Endothelial cell of umbilical vein (primary cell): ENCODE measurements around the gene WDR38. TPM values are rescaled to one million over a fixed set of nuclear protein-coding genes. Genes with fewer than 3 reads are reported as not detected.
A peak's percentile ranks its signal among the peaks of the same experiment; 100 is the strongest.

Source experiments
- BruUV-seq: library from RNA; stranded (reverse); fragments of 400-500 nt; replicated peaks from 2 replicates; lab custom pipeline; 2021; lab: Mats Ljungman, UMichigan
- CTCF ChIA-PET: fragments of 300-600, 350-600 bp; sonication (Branson Sonifier 250); formaldehyde crosslinking; loops from one replicate; lab custom pipeline; 2021; ENCODE audit warnings: antibody characterized with exemption, inconsistent platforms; lab: Charles Lee
- POLR2A ChIA-PET: fragments of 300-600, 350-600 bp; sonication (Branson Sonifier 250); formaldehyde crosslinking; loops from one replicate; lab custom pipeline; 2021; ENCODE audit warnings: antibody characterized with exemption, inconsistent platforms; lab: Charles Lee
- DNase-seq: peaks from one replicate; pipeline ENCODE4 v3.0.0-alpha.2; 2011; ENCODE audit warnings: low read depth, low spot score
- FAIRE-seq: peaks from 2 replicates; lab custom pipeline; 2011; peaks lifted over from hg19 to GRCh38; lab: Jason Lieb, UNC
- H2AFZ ChIP-seq: 2 replicates; pipeline ENCODE4 v1.6.0; 2012; ENCODE audit warnings: low read depth, low read length, control low read depth, inconsistent platforms
- H3K27ac ChIP-seq: 2 replicates; pipeline ENCODE4 v1.5.1; 2011; ENCODE audit warnings: low read depth, mild to moderate bottlenecking, control low read depth, low read length, moderate library complexity; ENCODE audit not compliant: insufficient read depth
- H3K27me3 ChIP-seq, 2 experiments: 2 replicates each; pipeline versions ENCODE4 v1.6.0 to v1.6.1; 2011; ENCODE audit warnings: low read length in 2 of 2, mixed read lengths in 1 of 2; ENCODE audit not compliant: control insufficient read depth in 2 of 2, insufficient read depth in 2 of 2
- H3K36me3 ChIP-seq, 2 experiments: 2 replicates in 1 of 2; 3 replicates in 1 of 2; pipeline ENCODE4 v1.5.1; 2011; ENCODE audit warnings: low read length in 2 of 2, mild to moderate bottlenecking in 1 of 2, moderate library complexity in 1 of 2; ENCODE audit not compliant: control insufficient read depth in 2 of 2, insufficient read depth in 2 of 2; ENCODE audit errors: extremely low read depth in 1 of 2
- H3K4me1 ChIP-seq: 3 replicates; pipeline ENCODE4 v1.5.1; 2011; ENCODE audit warnings: mild to moderate bottlenecking, low read length; ENCODE audit not compliant: control insufficient read depth, insufficient read depth; ENCODE audit errors: extremely low read depth
- H3K4me2 ChIP-seq: 2 replicates; pipeline ENCODE4 v1.6.1; 2011; ENCODE audit warnings: low read length, control low read depth, mixed read lengths; ENCODE audit not compliant: insufficient read depth
- H3K4me3 ChIP-seq, 3 experiments: fragments of 200-600 bp in 1 of 3; sonication (generic), shearing (Covaris generic) in 1 of 3; replicated peaks in 1 of 3; 2 replicates each; pipeline ENCODE4 v1.5.1; 2011 to 2016; ENCODE audit warnings: control low read depth in 3 of 3, low read length in 3 of 3, mild to moderate bottlenecking in 2 of 3, inconsistent platforms in 1 of 3, low read depth in 1 of 3, moderate library complexity in 1 of 3; ENCODE audit not compliant: insufficient read depth in 1 of 3
- H3K79me2 ChIP-seq: 2 replicates; pipeline ENCODE4 v1.6.0; 2012; ENCODE audit warnings: low read length, inconsistent platforms; ENCODE audit not compliant: control insufficient read depth, insufficient read depth
- H3K9ac ChIP-seq: replicated peaks from 2 replicates; pipeline ENCODE3; 2011; ENCODE audit warnings: low read length, control low read depth; ENCODE audit not compliant: insufficient read depth; ENCODE audit errors: extremely low read depth
- H3K9me1 ChIP-seq: replicated peaks from 3 replicates; pipeline ENCODE4 v1.6.0; 2011; ENCODE audit warnings: mild to moderate bottlenecking, low read length; ENCODE audit not compliant: control insufficient read depth, insufficient read depth; ENCODE audit errors: extremely low read depth
- H3K9me3 ChIP-seq: replicated peaks from 2 replicates; pipeline ENCODE4 v1.5.1; 2012; ENCODE audit warnings: low read length, inconsistent platforms; ENCODE audit not compliant: control insufficient read depth, insufficient read depth
- H4K20me1 ChIP-seq: replicated peaks from 2 replicates; pipeline ENCODE3; 2011; ENCODE audit warnings: mild to moderate bottlenecking, low read length; ENCODE audit not compliant: control insufficient read depth, insufficient read depth; ENCODE audit errors: extremely low read depth
- CTCF ChIP-seq, 2 donors: IDR thresholded peaks; 1 replicate in 1 of 2; 2 replicates in 1 of 2; pipeline ENCODE4 v1.5.1; 2011; ENCODE audit warnings: low read length in 2 of 2, mild to moderate bottlenecking in 2 of 2, moderate library complexity in 2 of 2, control low read depth in 1 of 2, inconsistent platforms in 1 of 2, low read depth in 1 of 2; ENCODE audit not compliant: insufficient read depth in 1 of 2; ENCODE audit errors: extremely low read depth in 1 of 2
- EZH2 ChIP-seq: IDR thresholded peaks from 2 replicates; pipeline ENCODE4 v1.6.1; 2012; ENCODE audit warnings: borderline replicate concordance, low read depth, mild to moderate bottlenecking, moderate library complexity, low read length, inconsistent platforms; ENCODE audit not compliant: severe bottlenecking
- FOS ChIP-seq: IDR thresholded peaks from 2 replicates; pipeline ENCODE4 v1.6.1; 2011; ENCODE audit warnings: mild to moderate bottlenecking, low read length, moderate library complexity, borderline replicate concordance; ENCODE audit not compliant: insufficient read depth
- GATA2 ChIP-seq: IDR thresholded peaks from 2 replicates; pipeline ENCODE4 v1.7.0; 2011; ENCODE audit warnings: low read depth, mild to moderate bottlenecking, moderate library complexity, mixed read lengths, low read length; ENCODE audit not compliant: insufficient read length, insufficient read depth
- JUN ChIP-seq: IDR thresholded peaks from 2 replicates; pipeline ENCODE4 v1.6.1; 2011; ENCODE audit warnings: borderline replicate concordance, low read depth; ENCODE audit not compliant: insufficient read length, insufficient read depth
- MAX ChIP-seq: IDR thresholded peaks from 2 replicates; pipeline ENCODE4 v1.6.1; 2011; ENCODE audit not compliant: insufficient read depth, insufficient read length
- MYC ChIP-seq: IDR thresholded peaks from one replicate; pipeline ENCODE4 v1.6.1; 2011; ENCODE audit warnings: mild to moderate bottlenecking, low read depth, low read length
- POLR2A ChIP-seq: IDR thresholded peaks from 2 replicates; pipeline ENCODE4 v1.6.1; 2012; ENCODE audit warnings: low read depth, mild to moderate bottlenecking, control low read depth, low read length
- POLR2AphosphoS5 ChIP-seq: IDR thresholded peaks from 2 replicates; pipeline ENCODE4 v1.6.1; 2012; ENCODE audit warnings: low read depth, mild to moderate bottlenecking, control low read depth, low read length, moderate library complexity; ENCODE audit not compliant: insufficient read depth
- dilution Hi-C: fragments of 300-500 bp; cut with MboI; formaldehyde crosslinking; loops from one replicate; pipeline ENCODE4 v1.15.0; 2019; ENCODE audit warnings: low sequenced_read_pairs; ENCODE audit not compliant: extremely low pct_ligation_motif_present
- intact Hi-C: fragments of 100-400 bp; cut with micrococcal nuclease; formaldehyde crosslinking; loops from one replicate; pipeline ENCODE4 v1.10.0; 2022
- polyA plus RNA-seq, 4 experiments: library from polyadenylated mRNA; depleted of rRNA in 3 of 4; stranded (reverse) in 3 of 4; unstranded in 1 of 4; fragments of >200 nt; gene quantifications; 2 replicates each; pipeline versions ENCODE4 v1.2.1 to v1.2.3, GENCODE V29; 2011 to 2012; ENCODE audit warnings: missing spikeins in 1 of 4
- total RNA-seq: library from RNA; stranded (reverse); gene quantifications from 2 replicates; pipeline ENCODE4 v1.2.3, GENCODE V29; 2021

Gene WDR38
- total and polyA plus RNA-seq, 2 donors (not counting 3 experiments of a cell fraction or from before 2014, with no cell fraction given): not detected

- Histone ChIP-seq H3K4me1 (peaks cover 22% of the 10 kb centered on the region), H3K9ac (peak overlapping the region; percentile 82), H3K4me3 (peak overlapping the region; percentile 64 to 66 (median 64)), H3K4me2 (peak overlapping the region; percentile 99), H2AFZ (no peak overlapping the region), H3K36me3 (peaks cover 18 to 39% of the 10 kb centered on the region in 2 experiments), H3K9me1 (no peaks in the 10 kb centered on the region), H3K27ac (no peak overlapping the region), H3K9me3 (no peaks in the 10 kb centered on the region), H3K27me3 (no peaks in the 10 kb centered on the region), H3K79me2 (peaks cover 34% of the 10 kb centered on the region), H4K20me1 (peaks cover 8% of the 10 kb centered on the region)
- FAIRE-seq (peak; percentile 33), DNase-seq (no peak)
- TF ChIP-seq EZH2: no peak
- TF ChIP-seq JUN: no peak
- TF ChIP-seq FOS: no peak
- no peak for TF ChIP-seq POLR2AphosphoS5
- TF ChIP-seq CTCF (IDR thresholded peaks at IDR 0.05; ENCODE audit: extremely low read depth in 1 of 2, insufficient read depth in 1 of 2, low read depth in 1 of 2, low read length in 2 of 2): no peak
- TF ChIP-seq MYC: no peak
- TF ChIP-seq GATA2: no peak
- TF ChIP-seq POLR2A: no peak
- no peak for TF ChIP-seq MAX
- dilution Hi-C loops: no loop called here
- intact Hi-C loops: loop anchor here (5.0 kb wide), 2 partner anchors 332 to 382 kb away; partner anchors contain the start of gene HSPA5
- BruUV-seq: no TSS peak
- CTCF ChIA-PET: interaction anchor here (1.1 to 15.1 kb wide), 6 partner anchors 7 to 283 kb away, joined by 4 to 967 read pairs (median 18); partner anchors contain the start of genes NR6A1, OLFML2A, SCAI and WDR38
- POLR2A ChIA-PET: interaction anchor here (0.5 to 1.8 kb wide), 2 partner anchors 85 to 381 kb away, joined by 3 to 4 read pairs; partner anchors contain the start of gene HSPA5
Observed at GRCh38 chr9:124859803-124860581, 6.7 kb downstream of the WDR38 start.
